Naive thymus-derived CD8-positive, alpha-beta T cell (primary cell): Measurements from ENCODE around the gene NRIP1. TPM values are rescaled to one million over a fixed set of nuclear protein-coding genes. Genes with fewer than 3 reads are reported as not detected.

Experiments used
- ATAC-seq, 2 donors: fragments of 150-1000 bp; cut with Tn5 transposase in 1 of 2; sonication (Bioruptor Pico), chemical (Tn5 transposase) in 1 of 2; 1 replicate in 1 of 2; 2 replicates in 1 of 2; pipeline ENCODE4 v1.10.0; 2021; ENCODE audit warnings: mild to moderate bottlenecking in 2 of 2, moderate library complexity in 2 of 2
- POLR2A ChIA-PET: fragments of 350-600 bp; sonication (Branson Sonifier 250); formaldehyde crosslinking; loops from one replicate; lab custom pipeline; 2021; ENCODE audit warnings: antibody characterized with exemption; lab: Charles Lee
- DNase-seq, 10 donors: peaks; one replicate each; pipeline versions ENCODE4 v3.0.0 to v3.0.0-alpha.2; 2020 to 2022
- H3K27ac Mint-ChIP-seq, 10 donors: one replicate each; pipeline ENCODE4 v1.8.0; 2020 to 2022; ENCODE audit warnings: mild to moderate bottlenecking in 10 of 10, mixed read lengths in 10 of 10, moderate library complexity in 4 of 10, inconsistent platforms in 1 of 10
- H3K27me3 Mint-ChIP-seq, 5 donors: one replicate each; pipeline ENCODE4 v1.8.0; 2021 to 2022; ENCODE audit warnings: mixed read lengths in 5 of 5
- H3K36me3 Mint-ChIP-seq, 3 donors: one replicate each; pipeline ENCODE4 v1.8.0; 2020 to 2022; ENCODE audit warnings: mixed read lengths in 3 of 3, mild to moderate bottlenecking in 2 of 3, inconsistent platforms in 1 of 3
- H3K4me1 Mint-ChIP-seq, 4 donors: one replicate each; pipeline ENCODE4 v1.8.0; 2021 to 2022; ENCODE audit warnings: mixed read lengths in 4 of 4
- H3K4me3 Mint-ChIP-seq, 10 donors: one replicate each; pipeline ENCODE4 v1.8.0; 2020 to 2022; ENCODE audit warnings: mild to moderate bottlenecking in 10 of 10, mixed read lengths in 10 of 10, moderate library complexity in 6 of 10, inconsistent platforms in 1 of 10
- H3K9me3 Mint-ChIP-seq, 9 donors: one replicate each; pipeline ENCODE4 v1.8.0; 2020 to 2022; ENCODE audit warnings: mixed read lengths in 9 of 9, mild to moderate bottlenecking in 3 of 9, inconsistent platforms in 1 of 9, moderate library complexity in 1 of 9
- polyA plus RNA-seq, 3 donors: library from polyadenylated mRNA; unstranded; fragments of 300-500 nt; fragmentation: Illumina TruSeq; gene quantifications; one replicate each; pipeline ENCODE4 v1.2.3, GENCODE V29; 2021
- total RNA-seq, 8 experiments: library from RNA in 2 of 8; stranded (reverse) in 2 of 8; gene quantifications; one replicate each; pipeline ENCODE4 v1.2.3 and lab custom pipeline; 2021 to 2026

Gene NRIP1
- total and polyA plus RNA-seq, 5 experiments from 2014 or later, result 26.6 to 51.3 (median 38.8) TPM

- ATAC-seq, result no peak
Observed at GRCh38 chr21:15063081-15063813, 1.6 kb downstream of the NRIP1 start.

GRCh38 chr21:15062606-15062965, 2.2 kb downstream of the NRIP1 start:
- peak overlapping the region; percentile 63 to 95 (median 88) for H3K27ac Mint-ChIP-seq
- no peaks in the 10 kb centered on the region for H3K9me3 Mint-ChIP-seq
- no peaks in the 10 kb centered on the region for H3K27me3 Mint-ChIP-seq
- peaks cover 36 to 77% (median 59%) of the 10 kb centered on the region in 4 donors for H3K4me1 Mint-ChIP-seq
- peak overlapping the region; percentile 81 to 94 (median 86) for H3K4me3 Mint-ChIP-seq
- ATAC-seq (peak in 1 of 2 donors; percentile 13), DNase-seq (peak in 3 of 10 donors; percentile 31 to 45 (median 44))
- POLR2A ChIA-PET, result interaction anchor here (0.6 to 1.0 kb wide), 2 partner anchors 199 to 729 kb away, joined by 3 read pairs; no protein-coding TSS in a partner anchor
- H3K36me3 Mint-ChIP-seq, result no peaks in the 10 kb centered on the region

More at GRCh38 chr21:15063081-15063813, 1.6 kb downstream of the NRIP1 start:
- peak overlapping the region; percentile 63 to 95 (median 88) for H3K27ac Mint-ChIP-seq
- no peaks in the 10 kb centered on the region for H3K9me3 Mint-ChIP-seq
- no peaks in the 10 kb centered on the region for H3K36me3 Mint-ChIP-seq
- H3K4me1 Mint-ChIP-seq, result peaks cover 33 to 70% (median 53%) of the 10 kb centered on the region in 4 donors
- POLR2A ChIA-PET, result no interaction called here
- peak in 3 of 10 donors; percentile 15 to 37 (median 35) for DNase-seq
- H3K27me3 Mint-ChIP-seq, result no peaks in the 10 kb centered on the region
- peak overlapping the region; percentile 81 to 94 (median 86) for H3K4me3 Mint-ChIP-seq

GRCh38 chr21:15061747-15062605, 2.8 kb downstream of the NRIP1 start:
- no peaks in the 10 kb centered on the region for H3K9me3 Mint-ChIP-seq
- DNase-seq (no peak), ATAC-seq (no peak)
- H3K36me3 Mint-ChIP-seq, result no peaks in the 10 kb centered on the region
- no peaks in the 10 kb centered on the region for H3K27me3 Mint-ChIP-seq
- H3K4me3 Mint-ChIP-seq, result peak overlapping the region; percentile 81 to 94 (median 86)
- peaks cover 37 to 77% (median 65%) of the 10 kb centered on the region in 4 donors for H3K4me1 Mint-ChIP-seq
- POLR2A ChIA-PET, result interaction anchor here (0.6 to 1.0 kb wide), 2 partner anchors 198 to 729 kb away, joined by 3 read pairs; no protein-coding TSS in a partner anchor
- peak overlapping the region; percentile 63 to 95 (median 88) for H3K27ac Mint-ChIP-seq

GRCh38 chr21:15061279-15061678, 3.5 kb downstream of the NRIP1 start:
- Mint-ChIP-seq H3K4me3 (peak overlapping the region in 6 of 10 donors; percentile 1 to 85 (median 18)), H3K4me1 (peaks cover 40 to 81% (median 71%) of the 10 kb centered on the region in 4 donors), H3K9me3 (no peaks in the 10 kb centered on the region), H3K27me3 (no peaks in the 10 kb centered on the region), H3K36me3 (no peaks in the 10 kb centered on the region), H3K27ac (peak overlapping the region in 8 of 10 donors; percentile 31 to 91 (median 54))
- ATAC-seq (no peak), DNase-seq (no peak)
- POLR2A ChIA-PET, result no interaction called here

GRCh38 chr21:15060543-15061175, 4.1 kb downstream of the NRIP1 start:
- Mint-ChIP-seq H3K27me3 (no peaks in the 10 kb centered on the region), H3K36me3 (no peaks in the 10 kb centered on the region), H3K27ac (peak overlapping the region in 8 of 10 donors; percentile 1 to 91 (median 60)), H3K9me3 (no peaks in the 10 kb centered on the region), H3K4me1 (peaks cover 40 to 82% (median 71%) of the 10 kb centered on the region in 4 donors), H3K4me3 (peak overlapping the region in 7 of 10 donors; percentile 1 to 28 (median 7))
- POLR2A ChIA-PET, result no interaction called here
- ATAC-seq (no peak), DNase-seq (no peak)

GRCh38 chr21:15059397-15059796, 5.4 kb downstream of the NRIP1 start:
- H3K27ac Mint-ChIP-seq, result peak overlapping the region in 7 of 10 donors; percentile 13 to 78 (median 44)
- POLR2A ChIA-PET, result interaction anchor here (1.3 kb wide), 1 partner anchor 16 kb away, joined by 3 read pairs; no protein-coding TSS in a partner anchor
- ATAC-seq (no peak), DNase-seq (no peak)
- H3K9me3 Mint-ChIP-seq, result no peaks in the 10 kb centered on the region
- H3K27me3 Mint-ChIP-seq, result no peaks in the 10 kb centered on the region
- peak overlapping the region in 3 of 10 donors; percentile 9 to 75 (median 62) for H3K4me3 Mint-ChIP-seq
- no peaks in the 10 kb centered on the region for H3K36me3 Mint-ChIP-seq
- peaks cover 44 to 92% (median 82%) of the 10 kb centered on the region in 4 donors for H3K4me1 Mint-ChIP-seq

- POLR2A ChIA-PET, result interaction anchor here (1.3 kb wide), 1 partner anchor 16 kb away, joined by 3 read pairs; no protein-coding TSS in a partner anchor
- DNase-seq (no peak), ATAC-seq (no peak)
- H3K27ac Mint-ChIP-seq, result peak overlapping the region; percentile 13 to 78 (median 46)
- H3K9me3 Mint-ChIP-seq, result no peaks in the 10 kb centered on the region
- H3K4me3 Mint-ChIP-seq, result peak overlapping the region; percentile 9 to 77 (median 64)
- peaks cover 44 to 97% (median 87%) of the 10 kb centered on the region in 4 donors for H3K4me1 Mint-ChIP-seq
- H3K36me3 Mint-ChIP-seq, result no peaks in the 10 kb centered on the region
- no peaks in the 10 kb centered on the region for H3K27me3 Mint-ChIP-seq
Observed at GRCh38 chr21:15058854-15059263, 5.9 kb downstream of the NRIP1 start.

- ATAC-seq, result peak; percentile 44 to 55
- Mint-ChIP-seq H3K4me1 (peaks cover 40 to 96% (median 86%) of the 10 kb centered on the region in 4 donors), H3K27ac (peak overlapping the region in 4 of 10 donors; percentile 7 to 49 (median 28)), H3K36me3 (no peaks in the 10 kb centered on the region), H3K4me3 (peak overlapping the region; percentile 10 to 79 (median 46)), H3K9me3 (no peaks in the 10 kb centered on the region), H3K27me3 (no peaks in the 10 kb centered on the region)
- no peak for DNase-seq
- POLR2A ChIA-PET, result interaction anchor here (3.4 kb wide), 1 partner anchor 8 kb away, joined by 16 read pairs; the partner anchor contains the start of gene NRIP1
Observed at GRCh38 chr21:15057285-15057684, 7.5 kb downstream of the NRIP1 start.

- ATAC-seq (no peak), DNase-seq (no peak)
- Mint-ChIP-seq H3K4me3 (peak overlapping the region in 2 of 10 donors; percentile 5 to 24), H3K36me3 (no peaks in the 10 kb centered on the region), H3K9me3 (no peaks in the 10 kb centered on the region), H3K4me1 (peaks cover 42 to 95% (median 87%) of the 10 kb centered on the region in 4 donors), H3K27me3 (no peaks in the 10 kb centered on the region), H3K27ac (peak overlapping the region in 1 of 10 donors; percentile 20)
- POLR2A ChIA-PET, result interaction anchor here (3.4 kb wide), 1 partner anchor 10 kb away, joined by 16 read pairs; the partner anchor contains the start of gene NRIP1
Observed at GRCh38 chr21:15054606-15055239, 10.1 kb downstream of the NRIP1 start.

GRCh38 chr21:15054089-15054488, 10.7 kb downstream of the NRIP1 start:
- Mint-ChIP-seq H3K27ac (peak overlapping the region in 1 of 10 donors; percentile 3), H3K36me3 (no peaks in the 10 kb centered on the region), H3K4me1 (peaks cover 42 to 94% (median 84%) of the 10 kb centered on the region in 4 donors), H3K27me3 (no peaks in the 10 kb centered on the region), H3K9me3 (no peaks in the 10 kb centered on the region), H3K4me3 (peak overlapping the region in 2 of 10 donors; percentile 4 to 12)
- ATAC-seq, result no peak
- POLR2A ChIA-PET, result interaction anchor here (3.4 kb wide), 1 partner anchor 11 kb away, joined by 16 read pairs; the partner anchor contains the start of gene NRIP1
- no peak for DNase-seq

GRCh38 chr21:15053500-15053899, 11.3 kb downstream of the NRIP1 start:
- DNase-seq (no peak), ATAC-seq (no peak)
- Mint-ChIP-seq H3K27me3 (no peaks in the 10 kb centered on the region), H3K9me3 (no peaks in the 10 kb centered on the region), H3K36me3 (no peaks in the 10 kb centered on the region), H3K4me1 (peaks cover 38 to 90% (median 80%) of the 10 kb centered on the region in 4 donors), H3K27ac (no peak overlapping the region), H3K4me3 (no peak overlapping the region)
- POLR2A ChIA-PET, result no interaction called here
